Measurements from ENCODE around the gene ADAMTSL3. TPM values are rescaled to one million over a fixed set of nuclear protein-coding genes. Genes with fewer than 3 reads are reported as not detected.

The ADAMTSL3 gene
- total and polyA plus RNA-seq, 2 experiments from 2014 or later, result 0.61 to 0.87 TPM

DNA sequence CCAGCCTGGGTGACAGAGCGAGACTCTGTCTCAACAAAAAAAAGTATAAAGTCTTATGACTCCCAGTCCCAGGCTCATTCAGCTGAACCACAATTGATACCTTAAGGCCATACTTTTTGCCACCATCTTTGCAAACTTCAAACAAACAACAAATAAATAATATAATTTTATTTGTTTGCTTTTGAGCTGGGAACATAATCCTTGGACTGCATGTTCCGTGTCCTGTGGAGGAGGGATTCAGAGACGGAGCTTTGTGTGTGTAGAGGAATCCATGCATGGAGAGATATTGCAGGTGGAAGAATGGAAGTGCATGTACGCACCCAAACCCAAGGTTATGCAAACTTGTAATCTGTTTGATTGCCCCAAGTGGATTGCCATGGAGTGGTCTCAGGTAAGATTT, 238.6 kb downstream of the ADAMTSL3 start:
- no peak overlapping the region for H3K27ac ChIP-seq (ENCODE audit: low read depth)
- no peaks in the 10 kb centered on the region for H3K9me2 ChIP-seq (ENCODE audit: insufficient read depth)
- Mint-ChIP-seq H3K27ac (no peak overlapping the region), H3K27me3 (ENCODE audit: insufficient read depth, low read depth, poor library complexity) (no peaks in the 10 kb centered on the region), H3K36me3 (ENCODE audit: low read depth) (no peaks in the 10 kb centered on the region), H3K9me3 (no peaks in the 10 kb centered on the region), H3K4me1 (no peaks in the 10 kb centered on the region), H3K4me3 (no peak overlapping the region)
- TF ChIP-seq POLR2AphosphoS5 (IDR thresholded peaks at IDR 0.05; ENCODE audit: low read depth), result no peak
- TF ChIP-seq CREB1 (CRISPR knock-in tag; IDR thresholded peaks at IDR 0.05; ENCODE audit: low read depth), result no peak
- TF ChIP-seq NANOG (IDR thresholded peaks at IDR 0.05; ENCODE audit: borderline replicate concordance), result no peak
- no peak for TF ChIP-seq ZNF114 (CRISPR knock-in tag; IDR thresholded peaks at IDR 0.05)
- TF ChIP-seq ZNF331 (CRISPR knock-in tag; IDR thresholded peaks at IDR 0.05; ENCODE audit: low read depth), result no peak
- TF ChIP-seq JUNB (IDR thresholded peaks at IDR 0.05; ENCODE audit: unreplicated experiment), result no peak
- no peak for TF ChIP-seq STAT1 (IDR thresholded peaks at IDR 0.05; ENCODE audit: unreplicated experiment)
- no peak for TF ChIP-seq ETS1 (IDR thresholded peaks at IDR 0.05)
- no peak for TF ChIP-seq EZH2phosphoT487 (IDR thresholded peaks at IDR 0.05; ENCODE audit: unreplicated experiment)
- TF ChIP-seq ZNF462 (CRISPR knock-in tag; IDR thresholded peaks at IDR 0.05), result no peak
- TF ChIP-seq EZH2 (IDR thresholded peaks at IDR 0.05; ENCODE audit: low read depth, unreplicated experiment), result no peak
- TF ChIP-seq, protein P1, sequence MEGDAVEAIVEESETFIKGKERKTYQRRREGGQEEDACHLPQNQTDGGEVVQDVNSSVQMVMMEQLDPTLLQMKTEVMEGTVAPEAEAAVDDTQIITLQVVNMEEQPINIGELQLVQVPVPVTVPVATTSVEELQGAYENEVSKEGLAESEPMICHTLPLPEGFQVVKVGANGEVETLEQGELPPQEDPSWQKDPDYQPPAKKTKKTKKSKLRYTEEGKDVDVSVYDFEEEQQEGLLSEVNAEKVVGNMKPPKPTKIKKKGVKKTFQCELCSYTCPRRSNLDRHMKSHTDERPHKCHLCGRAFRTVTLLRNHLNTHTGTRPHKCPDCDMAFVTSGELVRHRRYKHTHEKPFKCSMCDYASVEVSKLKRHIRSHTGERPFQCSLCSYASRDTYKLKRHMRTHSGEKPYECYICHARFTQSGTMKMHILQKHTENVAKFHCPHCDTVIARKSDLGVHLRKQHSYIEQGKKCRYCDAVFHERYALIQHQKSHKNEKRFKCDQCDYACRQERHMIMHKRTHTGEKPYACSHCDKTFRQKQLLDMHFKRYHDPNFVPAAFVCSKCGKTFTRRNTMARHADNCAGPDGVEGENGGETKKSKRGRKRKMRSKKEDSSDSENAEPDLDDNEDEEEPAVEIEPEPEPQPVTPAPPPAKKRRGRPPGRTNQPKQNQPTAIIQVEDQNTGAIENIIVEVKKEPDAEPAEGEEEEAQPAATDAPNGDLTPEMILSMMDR (conservative IDR thresholded peaks at IDR 0.05; ENCODE audit: low read depth in 2 of 2), result no peak
- TF ChIP-seq, protein P2, sequence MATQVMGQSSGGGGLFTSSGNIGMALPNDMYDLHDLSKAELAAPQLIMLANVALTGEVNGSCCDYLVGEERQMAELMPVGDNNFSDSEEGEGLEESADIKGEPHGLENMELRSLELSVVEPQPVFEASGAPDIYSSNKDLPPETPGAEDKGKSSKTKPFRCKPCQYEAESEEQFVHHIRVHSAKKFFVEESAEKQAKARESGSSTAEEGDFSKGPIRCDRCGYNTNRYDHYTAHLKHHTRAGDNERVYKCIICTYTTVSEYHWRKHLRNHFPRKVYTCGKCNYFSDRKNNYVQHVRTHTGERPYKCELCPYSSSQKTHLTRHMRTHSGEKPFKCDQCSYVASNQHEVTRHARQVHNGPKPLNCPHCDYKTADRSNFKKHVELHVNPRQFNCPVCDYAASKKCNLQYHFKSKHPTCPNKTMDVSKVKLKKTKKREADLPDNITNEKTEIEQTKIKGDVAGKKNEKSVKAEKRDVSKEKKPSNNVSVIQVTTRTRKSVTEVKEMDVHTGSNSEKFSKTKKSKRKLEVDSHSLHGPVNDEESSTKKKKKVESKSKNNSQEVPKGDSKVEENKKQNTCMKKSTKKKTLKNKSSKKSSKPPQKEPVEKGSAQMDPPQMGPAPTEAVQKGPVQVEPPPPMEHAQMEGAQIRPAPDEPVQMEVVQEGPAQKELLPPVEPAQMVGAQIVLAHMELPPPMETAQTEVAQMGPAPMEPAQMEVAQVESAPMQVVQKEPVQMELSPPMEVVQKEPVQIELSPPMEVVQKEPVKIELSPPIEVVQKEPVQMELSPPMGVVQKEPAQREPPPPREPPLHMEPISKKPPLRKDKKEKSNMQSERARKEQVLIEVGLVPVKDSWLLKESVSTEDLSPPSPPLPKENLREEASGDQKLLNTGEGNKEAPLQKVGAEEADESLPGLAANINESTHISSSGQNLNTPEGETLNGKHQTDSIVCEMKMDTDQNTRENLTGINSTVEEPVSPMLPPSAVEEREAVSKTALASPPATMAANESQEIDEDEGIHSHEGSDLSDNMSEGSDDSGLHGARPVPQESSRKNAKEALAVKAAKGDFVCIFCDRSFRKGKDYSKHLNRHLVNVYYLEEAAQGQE (IDR thresholded peaks at IDR 0.05; ENCODE audit: unreplicated experiment), result no peak
- H3K4me2 ChIP-seq, result no peak overlapping the region
- H3F3A ChIP-seq (replicated peaks; ENCODE audit: low read depth), result no peaks in the 10 kb centered on the region
- H2AFZ ChIP-seq, result no peak overlapping the region
- no peaks in the 10 kb centered on the region for H3K4me1 ChIP-seq (ENCODE audit: insufficient read depth)
- no peak overlapping the region for H3K4me3 ChIP-seq
- H4K20me1 ChIP-seq (replicated peaks; ENCODE audit: insufficient read depth), result no peaks in the 10 kb centered on the region
- H3K79me2 ChIP-seq (replicated peaks; ENCODE audit: insufficient read depth), result no peaks in the 10 kb centered on the region
- ATAC-seq, result no peak
- H3K27me3 ChIP-seq (ENCODE audit: insufficient read depth), result no peaks in the 10 kb centered on the region
- no peak for DNase-seq (ENCODE audit: low spot score)
- no peaks in the 10 kb centered on the region for H3K36me3 ChIP-seq (ENCODE audit: insufficient read depth)
